A673 (cell line): ENCODE data around the gene TBC1D20. TPM values are rescaled to one million over a fixed set of nuclear protein-coding genes. Genes with fewer than 3 reads are reported as not detected.

Experiments used
- BruUV-seq: library from RNA; stranded (reverse); fragments of 400-500 nt; replicated peaks from 2 replicates; lab custom pipeline; 2021; lab: Mats Ljungman, UMichigan
- CTCF ChIA-PET: fragments of 300-600 bp; sonication (Branson Sonifier 250); formaldehyde crosslinking; loops from one replicate; lab custom pipeline; 2022; ENCODE audit warnings: antibody characterized with exemption; lab: Charles Lee
- POLR2A ChIA-PET: fragments of 300-600 bp; sonication (Branson Sonifier 250); formaldehyde crosslinking; loops from one replicate; lab custom pipeline; 2022; ENCODE audit warnings: antibody characterized with exemption; ENCODE audit not compliant: low non-redundant PET; lab: Charles Lee
- DNase-seq: peaks from one replicate; pipeline ENCODE4 v3.0.0-alpha.2; 2015; ENCODE audit warnings: low spot score
- H3K27ac ChIP-seq: fragments of 200-600 bp; sonication (generic); 2 replicates; pipeline ENCODE4 v1.5.1; 2016; ENCODE audit warnings: mixed run types, low read depth, mild to moderate bottlenecking, mixed read lengths, antibody characterized with exemption, low read length; ENCODE audit not compliant: poor library complexity, severe bottlenecking
- H3K27me3 ChIP-seq: fragments of 200-600 bp; sonication (generic); replicated peaks from 2 replicates; pipeline ENCODE4 v1.6.1; 2017; ENCODE audit warnings: mixed run types, low read depth, mild to moderate bottlenecking, mixed read lengths, antibody characterized with exemption, low read length; ENCODE audit not compliant: insufficient read depth, poor library complexity
- H3K36me3 ChIP-seq: fragments of 200-600 bp; sonication (generic); 2 replicates; pipeline ENCODE4 v1.6.1; 2016; ENCODE audit warnings: mixed run types, mild to moderate bottlenecking, mixed read lengths, antibody characterized with exemption, low read length; ENCODE audit not compliant: insufficient read depth, poor library complexity, severe bottlenecking
- H3K4me1 ChIP-seq: fragments of 200-600 bp; sonication (generic); 2 replicates; pipeline ENCODE4 v1.6.1; 2017; ENCODE audit warnings: mixed run types, mild to moderate bottlenecking, mixed read lengths, antibody characterized with exemption, low read length; ENCODE audit not compliant: insufficient read depth, poor library complexity, severe bottlenecking
- H3K4me3 ChIP-seq: fragments of 200-600 bp; sonication (generic); 2 replicates; pipeline ENCODE4 v1.5.1; 2016; ENCODE audit warnings: low read depth, mixed run types, mild to moderate bottlenecking, mixed read lengths, low read length; ENCODE audit not compliant: poor library complexity, severe bottlenecking
- H3K9me3 ChIP-seq: fragments of 200-600 bp; sonication (generic); 2 replicates; pipeline ENCODE4 v1.6.1; 2016; ENCODE audit warnings: mixed run types, low read depth, mild to moderate bottlenecking, mixed read lengths, antibody characterized with exemption, low read length; ENCODE audit not compliant: poor library complexity, severe bottlenecking
- CTCF ChIP-seq: fragments of 300-800, 200-600 bp; sonication (generic); conservative IDR thresholded peaks from 2 replicates; pipeline ENCODE4 v1.5.1; 2017; ENCODE audit warnings: low read depth, mild to moderate bottlenecking, antibody characterized with exemption, low read length, moderate library complexity, mixed read lengths
- EZH2 ChIP-seq: fragments of 200-600 bp; sonication (generic); IDR thresholded peaks from 2 replicates; pipeline ENCODE4 v1.6.1; 2017; ENCODE audit warnings: borderline replicate concordance, low read depth, mild to moderate bottlenecking, mixed read lengths, antibody characterized with exemption, low read length; ENCODE audit not compliant: poor library complexity, severe bottlenecking
- intact Hi-C: fragments of 100-400 bp; cut with micrococcal nuclease; formaldehyde crosslinking; loops from one replicate; pipeline ENCODE4 v1.10.0; 2022; ENCODE audit not compliant: unreplicated experiment
- total RNA-seq: library from RNA; stranded (reverse); gene quantifications from 2 replicates; pipeline ENCODE4 v1.2.3, GENCODE V29; 2021

The TBC1D20 gene
- total RNA-seq, 1 experiment from 2014 or later = 34.3 TPM

GRCh38 chr20:426566-426965 is 35.8 kb downstream of the TBC1D20 start:
- TF ChIP-seq EZH2 (no peak), CTCF (no peak)
- ChIA-PET POLR2A (interaction anchor here (0.6 kb wide), 1 partner anchor 37 kb away, joined by 6 read pairs; no protein-coding TSS in a partner anchor), CTCF (no interaction called here)
- no TSS peak for BruUV-seq
- Histone ChIP-seq H3K36me3 (peaks cover 12% of the 10 kb centered on the region), H3K4me1 (no peaks in the 10 kb centered on the region), H3K27me3 (no peaks in the 10 kb centered on the region), H3K27ac (no peak overlapping the region), H3K9me3 (no peaks in the 10 kb centered on the region), H3K4me3 (no peak overlapping the region)
- intact Hi-C loops = no loop called here
- DNase-seq = no peak

GRCh38 chr20:421685-422250 is 40.6 kb downstream of the TBC1D20 start:
- Histone ChIP-seq H3K27ac (no peak overlapping the region), H3K9me3 (no peaks in the 10 kb centered on the region), H3K4me3 (no peak overlapping the region), H3K36me3 (peaks cover 27% of the 10 kb centered on the region), H3K4me1 (no peaks in the 10 kb centered on the region), H3K27me3 (no peaks in the 10 kb centered on the region)
- intact Hi-C loops = no loop called here
- CTCF ChIA-PET = no interaction called here
- no TSS peak for BruUV-seq
- no peak for DNase-seq
- POLR2A ChIA-PET = no interaction called here
- no peak for TF ChIP-seq CTCF
- TF ChIP-seq EZH2 = no peak

GRCh38 chr20:420721-421574 is 41.4 kb downstream of the TBC1D20 start:
- no peak overlapping the region for H3K4me3 ChIP-seq
- TF ChIP-seq EZH2 (no peak), CTCF (no peak)
- no peaks in the 10 kb centered on the region for H3K27me3 ChIP-seq
- H3K36me3 ChIP-seq = peaks cover 27% of the 10 kb centered on the region
- H3K9me3 ChIP-seq = no peaks in the 10 kb centered on the region
- no TSS peak for BruUV-seq
- intact Hi-C loops = no loop called here
- no peaks in the 10 kb centered on the region for H3K4me1 ChIP-seq
- ChIA-PET POLR2A (no interaction called here), CTCF (no interaction called here)
- DNase-seq = peak; percentile 20
- H3K27ac ChIP-seq = no peak overlapping the region
